Mammary epithelial cell (primary cell): Measurements from ENCODE around the gene CES1.

Source experiments
- CTCF ChIP-seq, 2 donors: IDR thresholded peaks in 1 of 2; conservative IDR thresholded peaks in 1 of 2; 2 replicates each; pipeline ENCODE4 v1.5.1; 2011 to 2012; ENCODE audit warnings: inconsistent platforms in 2 of 2, low read length in 2 of 2, mild to moderate bottlenecking in 2 of 2, control low read depth in 1 of 2, low read depth in 1 of 2; ENCODE audit not compliant: insufficient read depth in 1 of 2; ENCODE audit errors: extremely low read depth in 1 of 2
- EZH2 ChIP-seq: IDR thresholded peaks from 2 replicates; pipeline ENCODE4 v1.6.1; 2012; ENCODE audit warnings: low read length, inconsistent platforms, borderline replicate concordance

GRCh38 chr16:55868137-55868536 lies 35.2 kb upstream of the CES1 start:
- TF ChIP-seq EZH2 = no peak
- TF ChIP-seq CTCF (conservative IDR thresholded peaks at IDR 0.05 in 1 of 2, IDR thresholded peaks at IDR 0.05 in 1 of 2; ENCODE audit: extremely low read depth in 1 of 2, insufficient read depth in 1 of 2, low read depth in 1 of 2, low read length in 2 of 2) = no peak
